Tibial artery (tissue), 4 donors: ENCODE measurements around the gene NAPSA.

Source experiments
- DNase-seq, 2 donors: peaks; one replicate each; pipeline ENCODE4 v3.0.0-alpha.2; 2019
- H3K27ac ChIP-seq, 2 donors: fragments of 200-600 bp; sonication (generic) in 1 of 2; 1 replicate in 1 of 2; 2 replicates in 1 of 2; pipeline ENCODE4 v1.5.1; 2018 to 2019; ENCODE audit warnings: mild to moderate bottlenecking in 1 of 2
- H3K27me3 ChIP-seq, 2 donors: fragments of 200-600 bp; sonication (generic) in 1 of 2; one replicate each; pipeline versions ENCODE4 v1.5.1 to v1.6.0; 2016 to 2019
- H3K36me3 ChIP-seq, 3 donors: fragments of 200-600 bp; sonication (generic) in 2 of 3; one replicate each; pipeline ENCODE4 v1.5.1; 2016 to 2019; ENCODE audit warnings: mild to moderate bottlenecking in 2 of 3
- H3K4me1 ChIP-seq, 4 donors: fragments of 200-600 bp; sonication (generic) in 2 of 4; 1 replicate in 3 of 4; 2 replicates in 1 of 4; pipeline ENCODE4 v1.5.1; 2016 to 2019
- H3K4me3 ChIP-seq, 2 donors: fragments of 200-600 bp; sonication (generic) in 1 of 2; 1 replicate in 1 of 2; 2 replicates in 1 of 2; pipeline ENCODE4 v1.5.1; 2018 to 2019; ENCODE audit warnings: mild to moderate bottlenecking in 2 of 2
- H3K9me3 ChIP-seq, 3 donors: fragments of 200-600 bp; sonication (generic) in 1 of 3; one replicate each; pipeline ENCODE4 v1.5.1; 2016 to 2019
- CTCF ChIP-seq, 2 experiments: fragments of 200-600 bp in 1 of 2; fragments of 450-650 bp in 1 of 2; IDR thresholded peaks; one replicate each; pipeline ENCODE4 v1.5.1; 2017 to 2019; ENCODE audit warnings: antibody characterized with exemption in 2 of 2, mild to moderate bottlenecking in 1 of 2, moderate library complexity in 1 of 2
- intact Hi-C: fragments of 100-400 bp; cut with DNase I; formaldehyde crosslinking; loops from one replicate; pipeline ENCODE4 v1.15.0; 2023; ENCODE audit warnings: low total_unique reads

Gene NAPSA

GRCh38 chr19:50311723-50312635 lies 53.5 kb downstream of the NAPSA start:
- Histone ChIP-seq H3K36me3 (peaks cover 0 to 16% (median 0%) of the 10 kb centered on the region in 3 donors), H3K27me3 (peaks cover 2 to 77% of the 10 kb centered on the region in 2 donors), H3K9me3 (peaks cover 0 to 14% (median 13%) of the 10 kb centered on the region in 3 donors), H3K27ac (no peak overlapping the region), H3K4me1 (peaks cover 0 to 15% (median 0%) of the 10 kb centered on the region in 4 donors), H3K4me3 (no peak overlapping the region)
- no peak for TF ChIP-seq CTCF (IDR thresholded peaks at IDR 0.05)
- intact Hi-C loops = no loop called here
- no peak for DNase-seq

GRCh38 chr19:50310759-50311465 lies 54.5 kb downstream of the NAPSA start:
- no peak for TF ChIP-seq CTCF (IDR thresholded peaks at IDR 0.05)
- Histone ChIP-seq H3K9me3 (peaks cover 0 to 17% (median 14%) of the 10 kb centered on the region in 3 donors), H3K4me1 (peaks cover 0 to 15% (median 0%) of the 10 kb centered on the region in 4 donors), H3K27ac (no peak overlapping the region), H3K36me3 (peaks cover 0 to 19% (median 0%) of the 10 kb centered on the region in 3 donors), H3K27me3 (peaks cover 2 to 66% of the 10 kb centered on the region in 2 donors), H3K4me3 (no peak overlapping the region)
- intact Hi-C loops = no loop called here
- no peak for DNase-seq

- intact Hi-C loops = no loop called here
- H3K27me3 ChIP-seq = peaks cover 0 to 52% of the 10 kb centered on the region in 2 donors
Observed at GRCh38 chr19:50309396-50310125, 55.9 kb downstream of the NAPSA start.

GRCh38 chr19:50308991-50309390 lies 56.4 kb downstream of the NAPSA start:
- peaks cover 0 to 19% (median 0%) of the 10 kb centered on the region in 3 donors for H3K36me3 ChIP-seq
- H3K4me3 ChIP-seq = no peak overlapping the region
- peaks cover 0 to 17% (median 14%) of the 10 kb centered on the region in 3 donors for H3K9me3 ChIP-seq
- DNase-seq = no peak
- H3K4me1 ChIP-seq = peaks cover 0 to 12% (median 0%) of the 10 kb centered on the region in 4 donors
- TF ChIP-seq CTCF (IDR thresholded peaks at IDR 0.05) = no peak
- no peak overlapping the region for H3K27ac ChIP-seq
- H3K27me3 ChIP-seq = peaks cover 0 to 47% of the 10 kb centered on the region in 2 donors
- intact Hi-C loops = no loop called here

More at GRCh38 chr19:50309396-50310125, 55.9 kb downstream of the NAPSA start:
- DNase-seq = no peak
- Histone ChIP-seq H3K4me3 (no peak overlapping the region), H3K36me3 (peaks cover 0 to 19% (median 0%) of the 10 kb centered on the region in 3 donors), H3K27ac (no peak overlapping the region), H3K9me3 (peaks cover 0 to 17% (median 14%) of the 10 kb centered on the region in 3 donors), H3K4me1 (peaks cover 0 to 15% (median 0%) of the 10 kb centered on the region in 4 donors)
- no peak for TF ChIP-seq CTCF (IDR thresholded peaks at IDR 0.05)
